OCI-LY7 (cell line): Measurements from ENCODE around the gene IL11. TPM values are rescaled to one million over a fixed set of nuclear protein-coding genes. Genes with fewer than 3 reads are reported as not detected.

Experiments used
- BruUV-seq: library from RNA; stranded (reverse); fragments of 400-500 nt; replicated peaks from 2 replicates; lab custom pipeline; 2021; lab: Mats Ljungman, UMichigan
- CTCF ChIA-PET: fragments of 300-600 bp; sonication (Branson Sonifier 250); formaldehyde crosslinking; loops from one replicate; lab custom pipeline; 2022; ENCODE audit warnings: antibody characterized with exemption; ENCODE audit not compliant: unreplicated experiment; lab: Charles Lee
- POLR2A ChIA-PET: fragments of 300-600 bp; sonication (Branson Sonifier 250); formaldehyde crosslinking; loops from one replicate; lab custom pipeline; 2022; ENCODE audit warnings: antibody characterized with exemption; lab: Charles Lee
- DNase-seq: peaks from one replicate; pipeline ENCODE4 v3.0.0-alpha.2; 2015; ENCODE audit warnings: low spot score
- H2AFZ ChIP-seq: fragments of 200-600 bp; sonication (generic), shearing (Covaris generic); 2 replicates; pipeline ENCODE4 v1.6.1; 2014; ENCODE audit warnings: mild to moderate bottlenecking, antibody characterized with exemption, low read length, moderate library complexity
- H3K27ac ChIP-seq: fragments of 200-600 bp; sonication (generic); 2 replicates; pipeline ENCODE4 v1.5.1; 2014; ENCODE audit warnings: mixed run types, low read depth, mild to moderate bottlenecking, moderate library complexity, low read length, inconsistent platforms; ENCODE audit not compliant: poor library complexity, severe bottlenecking
- H3K36me3 ChIP-seq: fragments of 200-600 bp; sonication (generic); 2 replicates; pipeline ENCODE4 v1.6.1; 2014; ENCODE audit warnings: mild to moderate bottlenecking, antibody characterized with exemption, low read length, moderate library complexity, mixed read lengths; ENCODE audit not compliant: insufficient read depth
- H3K4me1 ChIP-seq: fragments of 200-600 bp; sonication (generic); 2 replicates; pipeline ENCODE4 v1.5.1; 2014; ENCODE audit warnings: mild to moderate bottlenecking, low read length; ENCODE audit not compliant: insufficient read depth, poor library complexity, severe bottlenecking
- H3K4me2 ChIP-seq: fragments of 200-600 bp; sonication (generic); 2 replicates; pipeline ENCODE4 v1.6.1; 2014; ENCODE audit warnings: mild to moderate bottlenecking, low read length
- H3K4me3 ChIP-seq: fragments of 200-600 bp; sonication (generic); 2 replicates; pipeline ENCODE4 v1.5.1; 2014; ENCODE audit warnings: mild to moderate bottlenecking, low read depth, low read length; ENCODE audit not compliant: poor library complexity, severe bottlenecking
- H3K79me2 ChIP-seq: fragments of 200-600 bp; sonication (generic); 2 replicates; pipeline ENCODE4 v1.6.1; 2016; ENCODE audit warnings: low read depth, mild to moderate bottlenecking, low read length, moderate library complexity, mixed read lengths; ENCODE audit not compliant: insufficient read depth
- H3K9me2 ChIP-seq: fragments of 200-600 bp; sonication (generic); 2 replicates; pipeline ENCODE4 v1.6.1; 2016; ENCODE audit warnings: mild to moderate bottlenecking, low read length, mixed read lengths; ENCODE audit not compliant: insufficient read depth
- H3K9me3 ChIP-seq: fragments of 200-600 bp; sonication (generic); 2 replicates; pipeline ENCODE4 v1.6.1; 2014; ENCODE audit warnings: mild to moderate bottlenecking, mixed run types, low read length, mixed read lengths
- H4K20me1 ChIP-seq: fragments of 200-600 bp; sonication (generic); 2 replicates; pipeline ENCODE4 v1.6.1; 2014; ENCODE audit warnings: mild to moderate bottlenecking, antibody characterized with exemption, low read length, moderate library complexity, mixed read lengths; ENCODE audit not compliant: insufficient read depth
- EZH2phosphoT487 ChIP-seq: fragments of 200-600 bp; sonication (generic); IDR thresholded peaks from 2 replicates; pipeline ENCODE4 v1.6.1; 2018; ENCODE audit warnings: low read depth, borderline replicate concordance, mild to moderate bottlenecking, mixed run types, antibody characterized with exemption, low read length, moderate library complexity, mixed read lengths
- intact Hi-C: fragments of 100-400 bp; cut with micrococcal nuclease; formaldehyde crosslinking; loops from one replicate; pipeline ENCODE4 v1.10.0; 2022; ENCODE audit not compliant: unreplicated experiment
- total RNA-seq, 2 experiments: library from RNA; depleted of rRNA in 1 of 2; stranded (reverse); fragments of >200 nt in 1 of 2; shearing (Covaris generic) in 1 of 2; gene quantifications; 2 replicates each; pipeline ENCODE4 v1.2.3, GENCODE V29; 2014 to 2022
- TF ChIP-seq, protein P1 (sequence below): fragments of 200-600 bp; sonication (generic); conservative IDR thresholded peaks from 2 replicates; pipeline ENCODE4 v1.5.1; 2014; ENCODE audit warnings: mild to moderate bottlenecking, antibody characterized with exemption, low read length, moderate library complexity, mixed read lengths

IL11 gene
- total RNA-seq, 2 experiments from 2014 or later, result 0.32 to 0.46 TPM

DNA sequence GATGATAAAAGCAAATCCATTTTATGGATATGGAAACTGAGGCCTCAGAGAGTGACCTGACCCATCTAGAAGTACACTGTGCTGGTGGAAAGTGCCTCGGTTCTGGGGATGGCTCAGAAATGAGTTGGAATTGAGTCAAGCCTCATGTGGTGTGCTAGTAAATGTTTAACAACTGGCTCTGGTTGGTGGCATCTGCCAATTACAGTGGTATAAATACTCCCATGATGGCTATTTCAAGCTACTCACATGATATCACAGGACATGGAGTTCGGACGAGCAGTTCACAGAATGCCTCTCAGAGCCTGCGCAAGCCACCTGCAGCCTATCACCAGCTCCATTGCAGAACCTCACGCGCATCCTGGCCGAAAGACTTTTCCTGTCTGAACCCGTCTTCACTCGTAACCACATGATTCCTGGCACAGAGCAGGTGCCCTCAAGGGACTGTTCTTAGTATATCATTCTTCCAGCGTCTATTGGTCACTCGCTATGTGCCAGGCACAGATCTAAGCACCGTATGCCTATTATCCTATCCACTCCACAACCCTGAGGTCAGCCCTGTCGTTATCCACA lies 54.2 kb downstream of the IL11 start:
- H3K9me2 ChIP-seq, result no peaks in the 10 kb centered on the region
- no TSS peak for BruUV-seq
- no peaks in the 10 kb centered on the region for H3K9me3 ChIP-seq
- no peaks in the 10 kb centered on the region for H4K20me1 ChIP-seq
- DNase-seq, result no peak
- intact Hi-C loops, result no loop called here
- POLR2A ChIA-PET, result no interaction called here
- no peaks in the 10 kb centered on the region for H3K79me2 ChIP-seq
- no peak for TF ChIP-seq EZH2phosphoT487
- TF ChIP-seq, protein P1, sequence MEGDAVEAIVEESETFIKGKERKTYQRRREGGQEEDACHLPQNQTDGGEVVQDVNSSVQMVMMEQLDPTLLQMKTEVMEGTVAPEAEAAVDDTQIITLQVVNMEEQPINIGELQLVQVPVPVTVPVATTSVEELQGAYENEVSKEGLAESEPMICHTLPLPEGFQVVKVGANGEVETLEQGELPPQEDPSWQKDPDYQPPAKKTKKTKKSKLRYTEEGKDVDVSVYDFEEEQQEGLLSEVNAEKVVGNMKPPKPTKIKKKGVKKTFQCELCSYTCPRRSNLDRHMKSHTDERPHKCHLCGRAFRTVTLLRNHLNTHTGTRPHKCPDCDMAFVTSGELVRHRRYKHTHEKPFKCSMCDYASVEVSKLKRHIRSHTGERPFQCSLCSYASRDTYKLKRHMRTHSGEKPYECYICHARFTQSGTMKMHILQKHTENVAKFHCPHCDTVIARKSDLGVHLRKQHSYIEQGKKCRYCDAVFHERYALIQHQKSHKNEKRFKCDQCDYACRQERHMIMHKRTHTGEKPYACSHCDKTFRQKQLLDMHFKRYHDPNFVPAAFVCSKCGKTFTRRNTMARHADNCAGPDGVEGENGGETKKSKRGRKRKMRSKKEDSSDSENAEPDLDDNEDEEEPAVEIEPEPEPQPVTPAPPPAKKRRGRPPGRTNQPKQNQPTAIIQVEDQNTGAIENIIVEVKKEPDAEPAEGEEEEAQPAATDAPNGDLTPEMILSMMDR, result no peak
- H3K4me2 ChIP-seq, result no peak overlapping the region
- no peak overlapping the region for H2AFZ ChIP-seq
- peaks cover 5% of the 10 kb centered on the region for H3K4me1 ChIP-seq
- H3K4me3 ChIP-seq, result no peak overlapping the region
- CTCF ChIA-PET, result interaction anchor here (0.6 kb wide), 1 partner anchor 23 kb away, joined by 4 read pairs; no protein-coding TSS in a partner anchor
- H3K36me3 ChIP-seq, result no peaks in the 10 kb centered on the region
- no peak overlapping the region for H3K27ac ChIP-seq

DNA sequence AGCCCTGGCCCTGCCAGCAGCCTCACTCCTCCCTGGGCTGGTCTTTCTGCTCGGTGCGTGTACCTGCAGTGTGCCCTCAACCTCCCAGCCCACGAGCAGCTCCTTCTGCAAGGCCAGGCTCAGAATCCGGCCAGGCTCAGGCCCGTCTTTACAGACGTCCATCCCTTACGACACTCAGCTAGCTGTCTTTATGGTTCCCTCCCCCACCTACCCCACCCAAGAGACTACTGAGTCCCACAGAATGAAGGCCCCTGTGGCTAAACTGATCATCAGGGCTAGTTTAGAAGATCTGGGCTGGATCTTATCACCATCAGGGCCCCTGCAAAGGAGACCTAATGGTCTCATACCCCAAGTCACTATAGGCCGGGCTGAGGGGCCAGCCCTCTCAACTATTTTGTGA lies 55.9 kb downstream of the IL11 start:
- TF ChIP-seq EZH2phosphoT487, result no peak
- TF ChIP-seq, protein P1, result no peak
- H3K9me2 ChIP-seq, result no peaks in the 10 kb centered on the region
- H3K27ac ChIP-seq, result no peak overlapping the region
- CTCF ChIA-PET, result no interaction called here
- H3K4me3 ChIP-seq, result no peak overlapping the region
- H3K9me3 ChIP-seq, result no peaks in the 10 kb centered on the region
- POLR2A ChIA-PET, result no interaction called here
- no peaks in the 10 kb centered on the region for H4K20me1 ChIP-seq
- no peaks in the 10 kb centered on the region for H3K79me2 ChIP-seq
- no TSS peak for BruUV-seq
- no peak for DNase-seq
- no peak overlapping the region for H3K4me2 ChIP-seq
- peaks cover 21% of the 10 kb centered on the region for H3K4me1 ChIP-seq
- H3K36me3 ChIP-seq, result peaks cover 5% of the 10 kb centered on the region
- intact Hi-C loops, result no loop called here
- H2AFZ ChIP-seq, result no peak overlapping the region

Other genes starting within 250 kb of the IL11 start
- 17.6 and 21.9 TPM in 2 replicates for gene TNNT1, start 221.3 kb downstream of the IL11 start, total RNA-seq (2014; rRNA removed; shearing (Covaris generic))
- gene TNNT1, start 221.3 kb downstream of the IL11 start, total RNA-seq (2022), result 11.2 and 11.6 TPM in 2 replicates
- 2.6 TPM in 1 of 2 replicates, not detected in the other for gene TNNI3, start 212.7 kb downstream of the IL11 start, total RNA-seq (2014; rRNA removed; shearing (Covaris generic))
- not detected in 2 replicates for gene TNNI3, start 212.7 kb downstream of the IL11 start, total RNA-seq (2022)
- 0.85 and 2.8 TPM in 2 replicates for gene DNAAF3, start 203.8 kb downstream of the IL11 start, total RNA-seq (2014; rRNA removed; shearing (Covaris generic))
- gene DNAAF3, start 203.8 kb downstream of the IL11 start, total RNA-seq (2022), result 2.2 and 2.5 TPM in 2 replicates
- 0.44 TPM in 1 of 2 replicates, not detected in the other for gene SYT5, start 190.2 kb downstream of the IL11 start, total RNA-seq (2014; rRNA removed; shearing (Covaris generic))
- gene SYT5, start 190.2 kb downstream of the IL11 start, total RNA-seq (2022), result 0.84 and 1.3 TPM in 2 replicates
- not detected in 2 replicates for gene PTPRH, start 161.0 kb downstream of the IL11 start, total RNA-seq (2014; rRNA removed; shearing (Covaris generic))
- not detected in 2 replicates for gene PTPRH, start 161.0 kb downstream of the IL11 start, total RNA-seq (2022)
- 6.7 and 8.1 TPM in 2 replicates for gene TMEM86B, start 141.7 kb downstream of the IL11 start, total RNA-seq (2014; rRNA removed; shearing (Covaris generic))
- gene TMEM86B, start 141.7 kb downstream of the IL11 start, total RNA-seq (2022), result 13.7 and 13.8 TPM in 2 replicates
- 82.0 and 89.6 TPM in 2 replicates for gene PPP6R1, start 111.4 kb downstream of the IL11 start, total RNA-seq (2014; rRNA removed; shearing (Covaris generic))
- 156 and 161 TPM in 2 replicates for gene PPP6R1, start 111.4 kb downstream of the IL11 start, total RNA-seq (2022)
- 41.3 and 50.5 TPM in 2 replicates for gene HSPBP1, start 90.4 kb downstream of the IL11 start, total RNA-seq (2014; rRNA removed; shearing (Covaris generic))
- 31.9 and 38.7 TPM in 2 replicates for gene HSPBP1, start 90.4 kb downstream of the IL11 start, total RNA-seq (2022)
- 15.9 and 16.1 TPM in 2 replicates for gene BRSK1, start 86.5 kb downstream of the IL11 start, total RNA-seq (2014; rRNA removed; shearing (Covaris generic))
- 23.9 and 25.7 TPM in 2 replicates for gene BRSK1, start 86.5 kb downstream of the IL11 start, total RNA-seq (2022)
- not detected in 2 replicates for gene TMEM150B, start 45.1 kb downstream of the IL11 start, total RNA-seq (2014; rRNA removed; shearing (Covaris generic))
- gene TMEM150B, start 45.1 kb downstream of the IL11 start, total RNA-seq (2022), result not detected in 2 replicates
- gene KMT5C, start 30.6 kb downstream of the IL11 start, total RNA-seq (2014; rRNA removed; shearing (Covaris generic)), result 21.2 and 22.8 TPM in 2 replicates
- gene KMT5C, start 30.6 kb downstream of the IL11 start, total RNA-seq (2022), result 36.1 and 43.4 TPM in 2 replicates
- gene COX6B2, start 15.7 kb downstream of the IL11 start, total RNA-seq (2014; rRNA removed; shearing (Covaris generic)), result not detected in 2 replicates
- not detected in 2 replicates for gene COX6B2, start 15.7 kb downstream of the IL11 start, total RNA-seq (2022)
- gene GARIN5B, start 7.2 kb downstream of the IL11 start, total RNA-seq (2014; rRNA removed; shearing (Covaris generic)), result not detected in 2 replicates
- gene GARIN5B, start 7.2 kb downstream of the IL11 start, total RNA-seq (2022), result not detected in 2 replicates
- gene TMEM190, start 6.4 kb upstream of the IL11 start, total RNA-seq (2014; rRNA removed; shearing (Covaris generic)), result not detected in 2 replicates
- not detected in 2 replicates for gene TMEM190, start 6.4 kb upstream of the IL11 start, total RNA-seq (2022)
- gene TMEM238, start 13.8 kb upstream of the IL11 start, total RNA-seq (2014; rRNA removed; shearing (Covaris generic)), result 2.6 and 2.7 TPM in 2 replicates
- 6.5 and 7.1 TPM in 2 replicates for gene TMEM238, start 13.8 kb upstream of the IL11 start, total RNA-seq (2022)
- gene RPL28, start 15.5 kb upstream of the IL11 start, total RNA-seq (2014; rRNA removed; shearing (Covaris generic)), result 847 and 872 TPM in 2 replicates
- gene RPL28, start 15.5 kb upstream of the IL11 start, total RNA-seq (2022), result 2,656 and 3,234 TPM in 2 replicates
- 682 and 848 TPM in 2 replicates for gene UBE2S, start 37.3 kb upstream of the IL11 start, total RNA-seq (2014; rRNA removed; shearing (Covaris generic))
- gene UBE2S, start 37.3 kb upstream of the IL11 start, total RNA-seq (2022), result 285 and 321 TPM in 2 replicates
- not detected in 2 replicates for gene SHISA7, start 72.8 kb upstream of the IL11 start, total RNA-seq (2014; rRNA removed; shearing (Covaris generic))
- not detected in 2 replicates for gene SHISA7, start 72.8 kb upstream of the IL11 start, total RNA-seq (2022)
- gene ISOC2, start 91.2 kb upstream of the IL11 start, total RNA-seq (2014; rRNA removed; shearing (Covaris generic)), result 89.5 and 115 TPM in 2 replicates
- 37.0 and 37.7 TPM in 2 replicates for gene ISOC2, start 91.2 kb upstream of the IL11 start, total RNA-seq (2022)
- gene C19orf85, start 94.3 kb upstream of the IL11 start, total RNA-seq (2014; rRNA removed; shearing (Covaris generic)), result not detected in 2 replicates
- gene C19orf85, start 94.3 kb upstream of the IL11 start, total RNA-seq (2022), result not detected in 2 replicates
- gene ZNF628, start 106.2 kb upstream of the IL11 start, total RNA-seq (2014; rRNA removed; shearing (Covaris generic)), result 1.8 and 5.2 TPM in 2 replicates
- gene ZNF628, start 106.2 kb upstream of the IL11 start, total RNA-seq (2022), result 8.6 and 10.6 TPM in 2 replicates
- 29.1 and 33.2 TPM in 2 replicates for gene NAT14, start 114.7 kb upstream of the IL11 start, total RNA-seq (2014; rRNA removed; shearing (Covaris generic))
- gene NAT14, start 114.7 kb upstream of the IL11 start, total RNA-seq (2022), result 24.2 and 28.3 TPM in 2 replicates
- gene SSC5D, start 118.0 kb upstream of the IL11 start, total RNA-seq (2014; rRNA removed; shearing (Covaris generic)), result 0.23 and 0.50 TPM in 2 replicates
- gene SSC5D, start 118.0 kb upstream of the IL11 start, total RNA-seq (2022), result 1.7 and 2.7 TPM in 2 replicates
- not detected in 2 replicates for gene SBK2, start 166.7 kb upstream of the IL11 start, total RNA-seq (2014; rRNA removed; shearing (Covaris generic))
- gene SBK2, start 166.7 kb upstream of the IL11 start, total RNA-seq (2022), result not detected in 2 replicates
- gene SBK3, start 175.1 kb upstream of the IL11 start, total RNA-seq (2014; rRNA removed; shearing (Covaris generic)), result not detected in 2 replicates
- gene SBK3, start 175.1 kb upstream of the IL11 start, total RNA-seq (2022), result 0.34 and 0.68 TPM in 2 replicates
- 4.1 and 6.1 TPM in 2 replicates for gene ZNF579, start 210.4 kb upstream of the IL11 start, total RNA-seq (2014; rRNA removed; shearing (Covaris generic))
- gene ZNF579, start 210.4 kb upstream of the IL11 start, total RNA-seq (2022), result 11.1 and 11.6 TPM in 2 replicates
- 6.0 and 6.8 TPM in 2 replicates for gene FIZ1, start 229.1 kb upstream of the IL11 start, total RNA-seq (2014; rRNA removed; shearing (Covaris generic))
- 17.1 and 18.0 TPM in 2 replicates for gene FIZ1, start 229.1 kb upstream of the IL11 start, total RNA-seq (2022)
- gene ZNF524, start 229.8 kb upstream of the IL11 start, total RNA-seq (2014; rRNA removed; shearing (Covaris generic)), result 14.5 and 21.6 TPM in 2 replicates
- 9.2 and 12.3 TPM in 2 replicates for gene ZNF524, start 229.8 kb upstream of the IL11 start, total RNA-seq (2022)
- 2.1 and 3.0 TPM in 2 replicates for gene ZNF865, start 235.2 kb upstream of the IL11 start, total RNA-seq (2014; rRNA removed; shearing (Covaris generic))
- 11.3 and 13.0 TPM in 2 replicates for gene ZNF865, start 235.2 kb upstream of the IL11 start, total RNA-seq (2022)